22Rv1 (cell line): ENCODE measurements around the gene HTR3B.

ENCODE experiments used
- CTCF ChIP-seq: fragments of 450-650 bp; IDR thresholded peaks from 2 replicates; pipeline ENCODE4 v1.5.1; 2017; ENCODE audit warnings: mild to moderate bottlenecking
- ZFX ChIP-seq: fragments of 450-650 bp; IDR thresholded peaks from 2 replicates; pipeline ENCODE4 v1.6.1; 2017; ENCODE audit warnings: antibody characterized with exemption, borderline replicate concordance

- no peak for TF ChIP-seq CTCF
- TF ChIP-seq ZFX, result no peak
Measured at GRCh38 chr11:113859665-113860064, 44.9 kb upstream of the HTR3B start.
